GM12873 (cell line): ENCODE results near the gene DLL4.

Experiments
- TF ChIP-seq, protein P1 (sequence below): IDR thresholded peaks from 2 replicates; pipeline ENCODE4 v1.5.1; 2012; ENCODE audit warnings: low read depth, mild to moderate bottlenecking, moderate library complexity, low read length, control low read depth; ENCODE audit not compliant: insufficient read depth; ENCODE audit errors: missing control alignments

DLL4 gene

GRCh38 chr15:40960925-40961324, 31.8 kb downstream of the DLL4 start:
- TF ChIP-seq, protein P1, sequence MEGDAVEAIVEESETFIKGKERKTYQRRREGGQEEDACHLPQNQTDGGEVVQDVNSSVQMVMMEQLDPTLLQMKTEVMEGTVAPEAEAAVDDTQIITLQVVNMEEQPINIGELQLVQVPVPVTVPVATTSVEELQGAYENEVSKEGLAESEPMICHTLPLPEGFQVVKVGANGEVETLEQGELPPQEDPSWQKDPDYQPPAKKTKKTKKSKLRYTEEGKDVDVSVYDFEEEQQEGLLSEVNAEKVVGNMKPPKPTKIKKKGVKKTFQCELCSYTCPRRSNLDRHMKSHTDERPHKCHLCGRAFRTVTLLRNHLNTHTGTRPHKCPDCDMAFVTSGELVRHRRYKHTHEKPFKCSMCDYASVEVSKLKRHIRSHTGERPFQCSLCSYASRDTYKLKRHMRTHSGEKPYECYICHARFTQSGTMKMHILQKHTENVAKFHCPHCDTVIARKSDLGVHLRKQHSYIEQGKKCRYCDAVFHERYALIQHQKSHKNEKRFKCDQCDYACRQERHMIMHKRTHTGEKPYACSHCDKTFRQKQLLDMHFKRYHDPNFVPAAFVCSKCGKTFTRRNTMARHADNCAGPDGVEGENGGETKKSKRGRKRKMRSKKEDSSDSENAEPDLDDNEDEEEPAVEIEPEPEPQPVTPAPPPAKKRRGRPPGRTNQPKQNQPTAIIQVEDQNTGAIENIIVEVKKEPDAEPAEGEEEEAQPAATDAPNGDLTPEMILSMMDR: no peak

DNA sequence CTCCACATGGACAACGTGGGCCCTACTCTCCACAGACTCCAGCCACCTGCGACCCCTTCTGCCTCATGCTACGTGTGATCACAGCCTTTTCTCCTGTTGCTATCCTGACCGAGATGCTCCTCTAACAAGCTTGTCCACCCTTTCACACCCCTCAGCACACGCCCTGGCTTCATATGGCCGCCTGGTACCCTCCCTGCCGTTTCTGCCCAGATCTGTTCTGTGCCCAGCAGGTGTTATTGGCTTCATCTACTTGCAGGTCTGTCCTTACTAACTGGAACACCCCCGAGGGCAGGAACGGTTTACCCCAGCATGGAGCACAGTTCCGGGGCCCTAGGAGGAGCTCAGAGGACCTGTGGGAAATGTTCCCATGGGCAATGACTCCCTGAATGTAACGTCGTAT, 34.1 kb downstream of the DLL4 start:
- TF ChIP-seq, protein P1: no peak

- TF ChIP-seq, protein P1: no peak
These were observed 34.9 kb downstream of the DLL4 start for GRCh38 chr15:40964006-40964405.

- TF ChIP-seq, protein P1: no peak
These were observed 35.5 kb downstream of the DLL4 start for GRCh38 chr15:40964634-40965033.

- TF ChIP-seq, protein P1: no peak
These were observed 39.3 kb downstream of the DLL4 start for GRCh38 chr15:40968290-40969085.

DNA sequence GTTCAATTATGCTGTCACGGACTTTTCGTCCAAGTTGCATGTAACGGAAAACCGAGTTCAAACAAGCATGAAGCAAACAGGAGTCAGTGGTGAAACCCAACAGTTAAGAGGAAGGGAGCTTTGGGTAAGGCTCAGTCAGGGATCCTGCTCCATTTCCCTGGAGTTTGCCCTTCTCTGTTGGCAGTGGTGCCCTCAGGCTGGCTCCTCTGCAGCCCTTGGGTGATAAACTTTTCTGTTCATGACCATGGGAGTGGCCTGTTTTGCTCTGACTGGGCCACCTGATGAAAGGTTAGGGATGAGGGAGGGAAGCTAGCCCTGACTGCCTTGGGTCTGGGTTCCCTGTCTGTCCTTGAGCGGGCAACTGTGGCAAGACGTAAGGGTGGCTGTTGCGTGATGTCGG, 40.2 kb downstream of the DLL4 start:
- TF ChIP-seq, protein P1: no peak

- TF ChIP-seq, protein P1: no peak
These were observed 45.7 kb downstream of the DLL4 start for GRCh38 chr15:40974879-40975278.

DNA sequence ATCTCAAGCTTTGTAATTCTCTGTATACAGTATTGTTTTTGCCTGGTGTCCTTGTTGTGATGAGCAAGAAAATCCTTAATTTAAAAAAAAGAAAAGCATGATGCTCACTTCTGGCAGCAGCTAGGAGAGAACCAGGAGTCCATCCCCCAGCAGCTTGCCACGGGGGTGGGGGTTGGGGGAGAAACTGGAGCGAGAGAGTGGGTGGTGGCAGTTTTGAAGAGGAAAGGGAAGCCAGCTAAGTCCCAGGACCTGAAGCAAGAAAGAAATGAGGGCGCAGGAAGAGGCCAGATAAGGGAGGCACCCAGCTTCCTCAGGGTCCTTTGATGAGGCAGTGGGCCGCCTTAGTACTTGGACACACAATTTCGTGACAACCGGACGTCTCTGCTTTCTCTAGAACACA, 47.7 kb downstream of the DLL4 start:
- TF ChIP-seq, protein P1: no peak
